Mesenchymal stem cell (in vitro differentiated cells and primary cell): ENCODE measurements around the gene PCDHGA12.
"Not testable (repeated sequence)": the region's sequence is repeated elsewhere in the genome, so short reads cannot be mapped to it uniquely, and the experiment has no call there.

Source experiments
- DNase-seq: peaks from one replicate; pipeline ENCODE4 v3.0.0-alpha.2; 2013
- H2AFZ ChIP-seq: one replicate; pipeline ENCODE4 v1.6.1; 2013; ENCODE audit warnings: low read depth, mild to moderate bottlenecking, control low read depth, inconsistent platforms, low read length, moderate library complexity
- H2AK5ac ChIP-seq: 2 replicates; pipeline ENCODE4 v1.6.1; 2013; ENCODE audit warnings: low read length, moderate library complexity, mild to moderate bottlenecking, inconsistent platforms; ENCODE audit not compliant: severe bottlenecking
- H2BK120ac ChIP-seq: one replicate; pipeline ENCODE4 v1.6.1; 2013; ENCODE audit warnings: low read depth, mild to moderate bottlenecking, inconsistent platforms, low read length, moderate library complexity
- H2BK12ac ChIP-seq, 2 experiments: one replicate each; pipeline ENCODE4 v1.6.1; 2013; ENCODE audit warnings: inconsistent platforms in 2 of 2, low read length in 2 of 2, mild to moderate bottlenecking in 2 of 2, moderate library complexity in 2 of 2, control low read depth in 1 of 2
- H2BK15ac ChIP-seq: one replicate; pipeline ENCODE4 v1.6.1; 2013; ENCODE audit warnings: mild to moderate bottlenecking, low read depth, inconsistent platforms; ENCODE audit not compliant: poor library complexity, severe bottlenecking
- H2BK5ac ChIP-seq: 2 replicates; pipeline ENCODE4 v1.6.1; 2013; ENCODE audit warnings: low read depth, mild to moderate bottlenecking, low read length, control low read depth, inconsistent platforms; ENCODE audit not compliant: poor library complexity, severe bottlenecking
- H3K14ac ChIP-seq, 2 experiments: one replicate each; pipeline ENCODE4 v1.6.1; 2013; ENCODE audit warnings: inconsistent platforms in 2 of 2, low read length in 2 of 2, control low read depth in 1 of 2, mild to moderate bottlenecking in 1 of 2, moderate library complexity in 1 of 2
- H3K18ac ChIP-seq, 2 experiments: one replicate each; pipeline ENCODE4 v1.6.1; 2013; ENCODE audit warnings: inconsistent platforms in 2 of 2, low read length in 2 of 2, control low read depth in 1 of 2, low read depth in 1 of 2, mild to moderate bottlenecking in 1 of 2
- H3K23ac ChIP-seq, 2 experiments: one replicate each; pipeline ENCODE4 v1.6.1; 2013; ENCODE audit warnings: inconsistent platforms in 2 of 2, low read length in 2 of 2, mild to moderate bottlenecking in 2 of 2, moderate library complexity in 2 of 2, control low read depth in 1 of 2
- H3K27ac ChIP-seq: 2 replicates; pipeline ENCODE4 v1.5.1; 2013; ENCODE audit warnings: mild to moderate bottlenecking, moderate library complexity, low read length, control low read depth, inconsistent platforms; ENCODE audit not compliant: poor library complexity, severe bottlenecking
- H3K27me3 ChIP-seq, 2 experiments: 2 replicates each; pipeline versions ENCODE4 v1.6.1 to v1.7.0; 2013; ENCODE audit warnings: low read length in 2 of 2, mild to moderate bottlenecking in 2 of 2, moderate library complexity in 2 of 2, control low read depth in 1 of 2, inconsistent platforms in 1 of 2; ENCODE audit not compliant: control insufficient read depth in 1 of 2, insufficient read depth in 1 of 2
- H3K36me3 ChIP-seq, 2 experiments: 2 replicates each; pipeline versions ENCODE4 v1.6.1 to v1.7.0; 2013; ENCODE audit warnings: low read length in 2 of 2, control low read depth in 1 of 2, inconsistent platforms in 1 of 2, low read depth in 1 of 2, mild to moderate bottlenecking in 1 of 2; ENCODE audit not compliant: insufficient read depth in 2 of 2, control insufficient read depth in 1 of 2
- H3K4ac ChIP-seq, 2 experiments: one replicate each; pipeline ENCODE4 v1.6.1; 2013; ENCODE audit warnings: inconsistent platforms in 2 of 2, low read length in 2 of 2, mild to moderate bottlenecking in 2 of 2, moderate library complexity in 2 of 2, control low read depth in 1 of 2, low read depth in 1 of 2
- H3K4me1 ChIP-seq: 2 replicates; pipeline ENCODE4 v1.6.1; 2013; ENCODE audit warnings: low read depth, low read length, control low read depth; ENCODE audit not compliant: control insufficient read depth, insufficient read depth
- H3K4me2 ChIP-seq: 2 replicates; pipeline ENCODE4 v1.6.1; 2013; ENCODE audit warnings: low read length, mild to moderate bottlenecking, inconsistent platforms; ENCODE audit not compliant: poor library complexity, severe bottlenecking
- H3K4me3 ChIP-seq, 2 experiments: 2 replicates each; pipeline versions ENCODE4 v1.5.1 to v1.7.0; 2013; ENCODE audit warnings: low read length in 2 of 2, mild to moderate bottlenecking in 2 of 2, control low read depth in 1 of 2, low read depth in 1 of 2; ENCODE audit not compliant: insufficient read depth in 1 of 2
- H3K79me1 ChIP-seq: replicated peaks from 2 replicates; pipeline ENCODE4 v1.6.1; 2013; ENCODE audit warnings: mild to moderate bottlenecking, control low read depth, low read length, inconsistent platforms; ENCODE audit not compliant: poor library complexity, severe bottlenecking
- H3K9ac ChIP-seq: 2 replicates; pipeline ENCODE4 v1.7.0; 2013; ENCODE audit warnings: mild to moderate bottlenecking, low read length, moderate library complexity
- H3K9me3 ChIP-seq: 2 replicates; pipeline ENCODE4 v1.7.0; 2013; ENCODE audit warnings: mild to moderate bottlenecking, low read length; ENCODE audit not compliant: control insufficient read depth
- H4K8ac ChIP-seq: one replicate; pipeline ENCODE4 v1.6.1; 2013; ENCODE audit warnings: inconsistent platforms, mild to moderate bottlenecking, low read length, moderate library complexity
- H4K91ac ChIP-seq: one replicate; pipeline ENCODE4 v1.6.1; 2013; ENCODE audit warnings: mild to moderate bottlenecking, low read length, inconsistent platforms
- WGBS: methylation state at CpG from one replicate; pipeline ENCODE4 v1.1.7; 2013; ENCODE audit warnings: mixed read lengths; 5-methylcytosine and 5-hydroxymethylcytosine counted together

Gene PCDHGA12

DNA sequence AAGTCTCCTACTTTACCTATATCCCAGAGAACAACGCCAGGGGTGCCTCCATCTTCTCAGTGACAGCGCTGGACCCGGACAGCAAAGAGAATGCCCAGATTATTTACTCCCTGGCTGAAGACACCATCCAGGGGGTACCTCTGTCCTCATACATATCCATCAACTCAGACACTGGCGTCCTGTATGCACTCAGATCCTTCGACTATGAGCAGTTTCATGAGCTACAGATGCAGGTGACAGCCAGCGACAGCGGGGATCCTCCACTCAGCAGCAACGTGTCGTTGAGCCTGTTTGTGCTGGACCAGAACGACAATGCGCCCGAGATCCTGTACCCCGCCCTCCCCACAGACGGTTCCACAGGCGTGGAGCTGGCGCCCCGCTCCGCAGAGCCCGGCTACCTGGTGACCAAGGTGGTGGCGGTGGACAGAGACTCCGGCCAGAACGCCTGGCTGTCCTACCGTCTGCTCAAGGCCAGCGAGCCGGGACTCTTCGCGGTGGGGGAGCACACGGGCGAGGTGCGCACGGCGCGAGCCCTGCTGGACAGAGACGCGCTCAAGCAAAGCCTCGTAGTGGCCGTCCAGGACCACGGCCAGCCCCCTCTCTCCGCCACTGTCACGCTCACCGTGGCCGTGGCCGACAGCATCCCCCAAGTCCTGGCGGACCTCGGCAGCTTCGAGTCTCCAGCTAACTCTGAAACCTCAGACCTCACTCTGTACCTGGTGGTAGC is 15.6 kb upstream of the PCDHGA12 start:
- not testable (repeated sequence) for H2AFZ ChIP-seq, H2BK120ac ChIP-seq, H3K9me3 ChIP-seq, H3K14ac ChIP-seq, H4K8ac ChIP-seq, H3K18ac ChIP-seq, H2AK5ac ChIP-seq, H3K27ac ChIP-seq, H2BK15ac ChIP-seq, H2BK12ac ChIP-seq, H3K23ac ChIP-seq, H2BK5ac ChIP-seq, H3K4me1 ChIP-seq, H3K4ac ChIP-seq, H4K91ac ChIP-seq, H3K27me3 ChIP-seq, H3K4me2 ChIP-seq, H3K9ac ChIP-seq, DNase-seq
- H3K36me3 ChIP-seq = peaks cover under 1 to 40% of the 10 kb centered on the region in 2 experiments
- peak overlapping the region in 1 of 2 experiments; percentile 87 for H3K4me3 ChIP-seq
- H3K79me1 ChIP-seq = peaks cover 40% of the 10 kb centered on the region
- 97% methylated on average over 38 of the region's 46 CpGs for WGBS

DNA sequence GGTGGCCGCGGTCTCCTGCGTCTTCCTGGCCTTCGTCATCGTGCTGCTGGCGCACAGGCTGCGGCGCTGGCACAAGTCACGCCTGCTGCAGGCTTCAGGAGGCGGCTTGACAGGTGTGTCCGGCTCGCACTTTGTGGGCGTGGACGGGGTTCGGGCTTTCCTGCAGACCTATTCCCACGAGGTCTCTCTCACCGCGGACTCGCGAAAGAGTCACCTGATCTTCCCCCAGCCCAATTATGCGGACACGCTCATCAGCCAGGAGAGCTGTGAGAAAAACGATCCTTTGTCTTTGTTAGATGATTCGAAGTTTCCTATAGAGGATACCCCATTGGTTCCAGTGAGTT is 15.1 kb upstream of the PCDHGA12 start:
- Histone ChIP-seq H3K9me3 (peaks cover 11% of the 10 kb centered on the region), H3K79me1 (peaks cover 38% of the 10 kb centered on the region)

DNA sequence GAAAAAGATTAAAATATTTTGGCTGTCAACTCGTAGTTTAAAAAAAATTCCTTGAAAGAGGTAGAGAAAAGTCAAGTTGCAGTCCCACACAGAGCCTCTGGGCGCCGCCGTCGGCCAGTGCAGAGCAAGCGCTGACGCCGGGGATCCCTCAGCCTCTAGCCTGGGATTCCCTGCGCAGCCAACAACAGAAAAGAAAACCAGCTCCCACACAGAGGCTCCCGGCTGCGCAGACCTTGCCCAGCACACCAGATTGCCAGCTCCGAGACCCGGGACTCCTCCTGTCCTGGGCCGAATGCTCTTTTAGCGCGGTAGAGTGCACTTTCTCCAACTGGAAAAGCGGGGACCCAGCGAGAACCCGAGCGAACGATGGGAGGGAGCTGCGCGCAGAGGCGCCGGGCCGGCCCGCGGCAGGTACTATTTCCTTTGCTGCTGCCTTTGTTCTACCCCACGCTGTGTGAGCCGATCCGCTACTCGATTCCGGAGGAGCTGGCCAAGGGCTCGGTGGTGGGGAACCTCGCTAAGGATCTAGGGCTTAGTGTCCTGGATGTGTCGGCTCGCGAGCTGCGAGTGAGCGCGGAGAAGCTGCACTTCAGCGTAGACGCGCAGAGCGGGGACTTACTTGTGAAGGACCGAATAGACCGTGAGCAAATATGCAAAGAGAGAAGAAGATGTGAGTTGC is 12.7 kb upstream of the PCDHGA12 start, which contains the start of gene PCDHGB7:
Gene PCDHGB7 (plus strand): TSS at position 184 of the 679 bp plus-strand sequence. CDS start 183 bp downstream, at position 367.
- Histone ChIP-seq H3K9me3 (peaks cover 22% of the 10 kb centered on the region), H3K14ac (peak within 1 kb of the TSS in 1 of 2 experiments; percentile 81), H2AK5ac (peak within 1 kb of the TSS; percentile 46), H3K9ac (peak within 1 kb of the TSS; percentile 70), H3K79me1 (peaks cover 49% of the 10 kb centered on the region), H3K27ac (peak within 1 kb of the TSS; percentile 69), H3K4me3 (peak within 1 kb of the TSS; percentile 59 to 80), H3K36me3 (peaks cover 4 to 53% of the 10 kb centered on the region in 2 experiments), H3K4me2 (peak within 1 kb of the TSS; percentile 66), H3K18ac (peak within 1 kb of the TSS; percentile 42 to 46), H3K4ac (peak within 1 kb of the TSS; percentile 27 to 47)
- DNase-seq = peak; percentile 85
- H3K23ac ChIP-seq, H4K91ac ChIP-seq, H2AFZ ChIP-seq, H2BK120ac ChIP-seq, H4K8ac ChIP-seq, H2BK12ac ChIP-seq, H2BK5ac ChIP-seq, H3K27me3 ChIP-seq, H3K4me1 ChIP-seq, H2BK15ac ChIP-seq: not testable (repeated sequence)
- 25% methylated on average over 42 of the region's 47 CpGs for WGBS

More for the DNA sequence above, 15.1 kb upstream of the PCDHGA12 start:
- H3K27me3 ChIP-seq, H2AK5ac ChIP-seq, H3K18ac ChIP-seq, H3K4me2 ChIP-seq, H2AFZ ChIP-seq, H4K8ac ChIP-seq, H3K27ac ChIP-seq, H2BK15ac ChIP-seq, H3K23ac ChIP-seq, H3K4me1 ChIP-seq, DNase-seq, H3K14ac ChIP-seq, H2BK12ac ChIP-seq, H3K9ac ChIP-seq, H2BK120ac ChIP-seq, H2BK5ac ChIP-seq, H4K91ac ChIP-seq, H3K4ac ChIP-seq: not testable (repeated sequence)
- 96% methylated on average over 24 of the region's 24 CpGs for WGBS
- Histone ChIP-seq H3K36me3 (peaks cover 4 to 38% of the 10 kb centered on the region in 2 experiments), H3K4me3 (peak overlapping the region in 1 of 2 experiments; percentile 68)
